HFF-Myc (cell line): ENCODE data around the gene ZFHX2.

Source experiments
- DNase-seq: peaks from one replicate; pipeline ENCODE4 v3.0.0-alpha.2; 2011; ENCODE audit warnings: low read depth; ENCODE audit errors: extremely low read depth
- H3K4me3 ChIP-seq: replicated peaks from 2 replicates; pipeline ENCODE4 v1.5.1; 2011; ENCODE audit warnings: low read depth, mild to moderate bottlenecking, control low read depth, low read length
- CTCF ChIP-seq: IDR thresholded peaks from 2 replicates; pipeline ENCODE4 v1.5.1; 2012; ENCODE audit warnings: mild to moderate bottlenecking, low read depth, low read length, control low read depth; ENCODE audit errors: missing control alignments

Gene ZFHX2

GRCh38 chr14:23513005-23513817 is 38.4 kb downstream of the ZFHX2 start:
- DNase-seq: no peak
- TF ChIP-seq CTCF: no peak
- H3K4me3 ChIP-seq: no peak overlapping the region

- no peak for DNase-seq
- no peak for TF ChIP-seq CTCF
- no peak overlapping the region for H3K4me3 ChIP-seq
Measured at GRCh38 chr14:23512156-23512555, 39.4 kb downstream of the ZFHX2 start.

GRCh38 chr14:23494223-23494622 is 57.3 kb downstream of the ZFHX2 start:
- DNase-seq: no peak
- no peak for TF ChIP-seq CTCF
- no peak overlapping the region for H3K4me3 ChIP-seq

- no peak overlapping the region for H3K4me3 ChIP-seq
- TF ChIP-seq CTCF: no peak
- no peak for DNase-seq
Measured at GRCh38 chr14:23492618-23493272, 58.8 kb downstream of the ZFHX2 start.

DNA sequence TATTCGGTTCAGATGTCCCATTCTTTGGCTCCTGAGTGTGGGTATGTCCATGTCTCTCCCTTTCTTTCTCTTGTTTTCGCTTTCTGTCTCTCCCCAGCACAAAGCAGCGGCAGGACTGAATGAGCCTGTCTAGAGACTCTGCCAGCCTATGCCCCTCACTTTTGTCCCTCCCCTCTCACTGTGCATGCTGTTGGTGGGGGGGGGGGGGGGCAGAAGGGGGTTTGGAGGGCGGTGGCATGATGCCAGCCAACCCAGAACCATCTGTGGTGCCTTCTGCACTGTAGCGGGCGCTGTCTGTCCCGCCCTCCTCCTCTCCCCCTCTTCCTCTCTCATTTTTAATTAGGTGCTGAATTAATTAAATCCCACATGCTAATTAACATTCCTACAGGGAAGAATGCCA is 64.3 kb downstream of the ZFHX2 start:
- no peak for TF ChIP-seq CTCF
- DNase-seq: no peak
- H3K4me3 ChIP-seq: no peak overlapping the region

DNA sequence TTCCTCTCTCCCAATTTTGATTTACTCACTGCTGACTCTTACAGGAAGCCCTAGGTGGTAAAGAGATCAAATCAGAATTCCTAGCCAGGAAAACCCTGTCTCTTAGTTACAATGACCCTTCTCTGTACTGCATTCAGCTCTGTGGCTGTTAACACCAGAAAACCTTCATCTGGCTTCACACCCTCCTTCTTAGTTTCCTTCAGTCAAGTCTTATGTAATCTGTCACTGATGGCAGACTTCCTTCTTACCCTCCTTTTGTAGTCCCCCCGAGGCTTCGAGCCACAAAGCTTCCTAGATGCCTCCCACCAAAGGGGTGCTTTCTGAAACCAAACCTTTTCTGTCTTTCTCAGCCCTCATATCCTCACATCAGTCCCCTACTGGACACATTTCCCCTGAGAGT is 65.5 kb downstream of the ZFHX2 start:
- no peak for DNase-seq
- H3K4me3 ChIP-seq: no peak overlapping the region
- no peak for TF ChIP-seq CTCF

GRCh38 chr14:23485326-23485725 is 66.2 kb downstream of the ZFHX2 start:
- DNase-seq: no peak
- H3K4me3 ChIP-seq: no peak overlapping the region
- TF ChIP-seq CTCF: no peak
